DND-41 (cell line): ENCODE results near the gene GREB1L.

ENCODE experiments used
- CTCF ChIP-seq: IDR thresholded peaks from 2 replicates; pipeline ENCODE4 v1.5.1; 2012; ENCODE audit warnings: borderline replicate concordance, low read length, moderate library complexity, mild to moderate bottlenecking; ENCODE audit not compliant: poor library complexity, severe bottlenecking; ENCODE audit errors: extremely low read depth
- EZH2 ChIP-seq: IDR thresholded peaks from 3 replicates; pipeline ENCODE4 v1.6.1; 2012; ENCODE audit warnings: borderline replicate concordance, low read depth, mild to moderate bottlenecking, moderate library complexity, low read length, inconsistent platforms; ENCODE audit not compliant: severe bottlenecking

DNA sequence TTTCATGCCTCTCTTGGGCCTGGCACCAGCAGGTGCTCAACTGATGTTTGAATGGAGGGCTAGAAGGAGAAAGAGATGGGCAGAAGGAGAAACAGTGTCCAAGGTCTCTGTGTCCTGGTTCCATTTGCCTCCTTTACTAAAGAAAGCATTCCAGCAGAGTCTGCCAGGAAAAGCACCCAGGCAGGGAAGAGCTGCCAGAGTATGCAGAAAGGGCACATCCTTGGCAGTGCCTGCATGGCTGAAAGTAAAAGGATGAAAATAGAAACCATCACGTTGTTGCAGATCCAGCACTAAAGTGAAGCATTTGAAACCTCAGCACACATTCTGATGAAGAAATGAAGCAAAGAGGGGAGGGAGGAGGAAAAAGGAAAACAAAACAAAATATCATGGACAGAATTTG, 216.3 kb downstream of the GREB1L start:
- no peak for TF ChIP-seq EZH2
- no peak for TF ChIP-seq CTCF
